Measurements from ENCODE around the gene GJB2. TPM values are rescaled to one million over a fixed set of nuclear protein-coding genes. Genes with fewer than 3 reads are reported as not detected.
A peak's percentile ranks its signal among the peaks of the same experiment; 100 is the strongest.

Gene GJB2
- total RNA-seq, 1 experiment from 2014 or later, result 53.0 TPM

DNA sequence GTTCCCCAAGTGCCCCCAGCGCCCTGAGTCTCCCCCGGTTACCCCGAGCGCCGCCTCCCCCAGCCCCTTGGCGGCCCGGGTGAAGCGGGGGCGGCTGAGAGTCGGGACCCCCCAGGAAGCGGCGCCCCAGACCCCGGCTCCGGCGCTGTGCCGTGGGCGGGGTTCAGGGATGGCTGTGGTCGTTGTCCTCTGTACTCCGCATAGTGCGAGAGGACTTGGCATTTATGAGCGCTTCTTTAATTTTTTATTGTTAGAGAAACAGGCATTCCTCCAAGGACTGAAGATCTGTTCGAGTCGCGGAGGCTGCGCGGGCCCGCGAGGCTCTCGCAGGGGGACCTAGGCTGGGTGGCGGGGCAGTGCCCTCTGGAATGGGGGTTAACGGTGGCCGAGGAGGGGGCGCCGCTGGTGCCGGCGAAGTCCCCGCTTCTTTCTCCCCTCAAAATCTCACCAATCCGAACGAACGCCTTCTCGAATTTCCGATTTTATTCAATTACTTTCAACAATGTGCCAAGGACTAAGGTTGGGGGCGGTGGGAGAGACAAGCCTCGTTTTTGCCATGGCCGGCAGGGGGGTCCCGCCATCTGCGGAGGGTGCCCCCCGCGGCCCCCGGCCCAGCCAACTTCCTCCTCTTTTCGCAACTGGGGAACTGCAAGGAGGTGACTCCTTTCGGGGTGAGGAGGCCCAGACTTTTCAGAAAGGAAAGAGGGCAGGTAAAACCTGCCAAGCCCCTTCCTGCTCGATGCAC is 596 bp upstream of the GJB2 start:
- no peak overlapping the region for H3K27ac ChIP-seq (ENCODE audit: low read length)

DNA sequence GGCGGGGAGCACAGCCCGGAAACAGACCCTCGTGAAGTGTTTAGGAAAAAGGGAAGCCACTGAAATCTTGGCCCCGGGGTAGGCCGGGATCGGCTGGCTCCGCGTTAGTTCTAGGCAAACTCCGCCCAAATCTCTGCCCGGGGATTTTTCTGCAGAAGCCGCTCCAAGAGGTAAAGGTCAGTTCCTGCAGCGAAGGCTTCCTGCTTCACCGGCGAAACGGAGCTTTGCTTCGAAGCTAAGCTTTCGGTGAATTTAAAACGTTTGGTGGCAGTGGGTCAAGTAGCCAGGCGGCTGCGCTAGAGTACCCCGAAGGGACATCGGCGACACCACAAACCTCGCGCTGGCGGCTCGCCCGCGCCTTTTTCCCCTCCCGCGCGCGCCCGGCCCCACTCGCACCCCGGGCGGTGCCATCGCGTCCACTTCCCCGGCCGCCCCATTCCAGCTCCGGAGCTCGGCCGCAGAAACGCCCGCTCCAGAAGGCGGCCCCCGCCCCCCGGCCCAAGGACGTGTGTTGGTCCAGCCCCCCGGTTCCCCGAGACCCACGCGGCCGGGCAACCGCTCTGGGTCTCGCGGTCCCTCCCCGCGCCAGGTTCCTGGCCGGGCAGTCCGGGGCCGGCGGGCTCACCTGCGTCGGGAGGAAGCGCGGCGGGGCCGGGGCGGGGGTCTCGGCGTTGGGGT is 441 bp downstream of the GJB2 start:
- TF ChIP-seq, protein P1, sequence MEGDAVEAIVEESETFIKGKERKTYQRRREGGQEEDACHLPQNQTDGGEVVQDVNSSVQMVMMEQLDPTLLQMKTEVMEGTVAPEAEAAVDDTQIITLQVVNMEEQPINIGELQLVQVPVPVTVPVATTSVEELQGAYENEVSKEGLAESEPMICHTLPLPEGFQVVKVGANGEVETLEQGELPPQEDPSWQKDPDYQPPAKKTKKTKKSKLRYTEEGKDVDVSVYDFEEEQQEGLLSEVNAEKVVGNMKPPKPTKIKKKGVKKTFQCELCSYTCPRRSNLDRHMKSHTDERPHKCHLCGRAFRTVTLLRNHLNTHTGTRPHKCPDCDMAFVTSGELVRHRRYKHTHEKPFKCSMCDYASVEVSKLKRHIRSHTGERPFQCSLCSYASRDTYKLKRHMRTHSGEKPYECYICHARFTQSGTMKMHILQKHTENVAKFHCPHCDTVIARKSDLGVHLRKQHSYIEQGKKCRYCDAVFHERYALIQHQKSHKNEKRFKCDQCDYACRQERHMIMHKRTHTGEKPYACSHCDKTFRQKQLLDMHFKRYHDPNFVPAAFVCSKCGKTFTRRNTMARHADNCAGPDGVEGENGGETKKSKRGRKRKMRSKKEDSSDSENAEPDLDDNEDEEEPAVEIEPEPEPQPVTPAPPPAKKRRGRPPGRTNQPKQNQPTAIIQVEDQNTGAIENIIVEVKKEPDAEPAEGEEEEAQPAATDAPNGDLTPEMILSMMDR (conservative IDR thresholded peaks at IDR 0.05; ENCODE audit: low read depth, low read length), result no peak
- TF ChIP-seq EZH2 (IDR thresholded peaks at IDR 0.05; ENCODE audit: low read length, unreplicated experiment), result no peak
- H3K4me1 ChIP-seq (ENCODE audit: insufficient read depth, low read length), result peaks cover 31% of the 10 kb centered on the region
- H3K79me2 ChIP-seq (ENCODE audit: low read length), result peaks cover 39% of the 10 kb centered on the region
- H3K4me3 ChIP-seq (ENCODE audit: low read length), result peak overlapping the region; percentile 73
- intact Hi-C loops (cut with micrococcal nuclease), result loop anchor here (5.0 kb wide), 5 partner anchors 180 to 580 kb away; partner anchors contain the start of genes EEF1AKMT1 and IFT88
- no peaks in the 10 kb centered on the region for H3K9me3 ChIP-seq (ENCODE audit: low read length)
- peaks cover 17% of the 10 kb centered on the region; the same call in 1 of the 2 replicates for H3K36me3 ChIP-seq (ENCODE audit: low read depth, low read length)
- no peaks in the 10 kb centered on the region for H3K27me3 ChIP-seq (ENCODE audit: low read length)
- peak overlapping the region; percentile 69 for H2AFZ ChIP-seq (ENCODE audit: low read length)
- ATAC-seq, result peak; percentile 28
- ChIA-PET CTCF (interaction anchor here (0.5 to 0.7 kb wide), 3 partner anchors 115 to 333 kb away, joined by 3 to 5 read pairs (median 5); partner anchors contain the start of gene CRYL1), POLR2A (ENCODE audit: unreplicated experiment) (interaction anchor here (0.9 kb wide), 1 partner anchor 72 kb away, joined by 4 read pairs; no protein-coding TSS in a partner anchor)
- H3K9me2 ChIP-seq (replicated peaks; ENCODE audit: low read length), result no peaks in the 10 kb centered on the region
- H3K27ac ChIP-seq (ENCODE audit: low read length), result peak overlapping the region; percentile 86
- BruUV-seq (replicated peaks), result no TSS peak
- peak overlapping the region; percentile 87 for H3K4me2 ChIP-seq (ENCODE audit: low read length)
- H4K20me1 ChIP-seq (ENCODE audit: low read length), result no peaks in the 10 kb centered on the region
- no peaks in the 10 kb centered on the region for H3F3A ChIP-seq (ENCODE audit: low read length, unreplicated experiment)
- H3K9ac ChIP-seq (ENCODE audit: low read length), result peak overlapping the region; percentile 79
- DNase-seq, result peak; percentile 65

More for the DNA sequence above, 596 bp upstream of the GJB2 start:
- peak overlapping the region; percentile 87 for H3K4me2 ChIP-seq (ENCODE audit: low read length)
- H3K27me3 ChIP-seq (ENCODE audit: low read length), result no peaks in the 10 kb centered on the region
- ATAC-seq (peak; percentile 19), DNase-seq (peak; percentile 41)
- no peaks in the 10 kb centered on the region for H3K9me2 ChIP-seq (replicated peaks; ENCODE audit: low read length)
- TF ChIP-seq EZH2 (IDR thresholded peaks at IDR 0.05; ENCODE audit: low read length, unreplicated experiment) (no peak), EZH2phosphoT487 (IDR thresholded peaks at IDR 0.05; ENCODE audit: borderline replicate concordance, low read length) (no peak)
- TF ChIP-seq, protein P1 (conservative IDR thresholded peaks at IDR 0.05; ENCODE audit: low read depth, low read length), result no peak
- no peaks in the 10 kb centered on the region for H3K9me3 ChIP-seq (ENCODE audit: low read length)
- POLR2A ChIA-PET (ENCODE audit: unreplicated experiment), result no interaction called here
- H3K79me2 ChIP-seq (ENCODE audit: low read length), result peaks cover 39% of the 10 kb centered on the region
- CTCF ChIA-PET, result interaction anchor here (0.7 kb wide), 1 partner anchor 114 kb away, joined by 3 read pairs; no protein-coding TSS in a partner anchor
- BruUV-seq (replicated peaks), result no TSS peak
- intact Hi-C loops (cut with micrococcal nuclease), result loop anchor here (5.0 kb wide), 5 partner anchors 179 to 579 kb away; partner anchors contain the start of genes EEF1AKMT1 and IFT88
- H3K4me1 ChIP-seq (ENCODE audit: insufficient read depth, low read length), result peaks cover 38% of the 10 kb centered on the region
- peak overlapping the region; percentile 79 for H3K9ac ChIP-seq (ENCODE audit: low read length)
- peak overlapping the region; percentile 69 for H2AFZ ChIP-seq (ENCODE audit: low read length)
- peaks cover 17% of the 10 kb centered on the region; the same call in 1 of the 2 replicates for H3K36me3 ChIP-seq (ENCODE audit: low read depth, low read length)
- H4K20me1 ChIP-seq (ENCODE audit: low read length), result no peaks in the 10 kb centered on the region
- H3F3A ChIP-seq (ENCODE audit: low read length, unreplicated experiment), result no peaks in the 10 kb centered on the region
- H3K4me3 ChIP-seq (ENCODE audit: low read length), result peak overlapping the region; percentile 73

Data from PC-3 (cell line).